H1 (cell line): ENCODE results near the gene TOB2. TPM values are rescaled to one million over a fixed set of nuclear protein-coding genes. Genes with fewer than 3 reads are reported as not detected.

Experiments
- CTBP2 ChIP-seq: IDR thresholded peaks from 2 replicates; pipeline ENCODE4 v1.7.0; 2011; ENCODE audit warnings: borderline replicate concordance, mild to moderate bottlenecking, moderate library complexity, mixed read lengths, low read length; ENCODE audit not compliant: insufficient read depth, insufficient read length
- EP300 ChIP-seq, 2 experiments: IDR thresholded peaks; 1 replicate in 1 of 2; 2 replicates in 1 of 2; pipeline ENCODE4 v1.6.1; 2011 to 2012; ENCODE audit warnings: low read depth in 2 of 2, low read length in 2 of 2, mild to moderate bottlenecking in 2 of 2, borderline replicate concordance in 1 of 2, inconsistent platforms in 1 of 2, moderate library complexity in 1 of 2
- FOSL1 ChIP-seq: IDR thresholded peaks from 2 replicates; pipeline ENCODE4 v1.6.1; 2011; ENCODE audit warnings: mild to moderate bottlenecking, low read depth, low read length, moderate library complexity; ENCODE audit not compliant: insufficient read depth
- POLR2A ChIP-seq, 2 experiments: IDR thresholded peaks; 1 replicate in 1 of 2; 2 replicates in 1 of 2; pipeline ENCODE4 v1.6.1; 2011; ENCODE audit warnings: low read depth in 2 of 2, low read length in 2 of 2, mild to moderate bottlenecking in 2 of 2; ENCODE audit errors: control extremely low read depth in 1 of 2
- polyA plus RNA-seq, 7 experiments: library from polyadenylated mRNA; depleted of rRNA in 3 of 7; stranded (reverse) in 5 of 7; unstranded in 2 of 7; fragments of >200 nt in 5 of 7; fragments of 200-250 nt in 2 of 7; gene quantifications; 1 replicate in 5 of 7; 2 replicates in 1 of 7; 4 replicates in 1 of 7; pipeline versions ENCODE4 v1.2.1 to v1.2.3, GENCODE V29; 2011 to 2013; ENCODE audit warnings: missing spikeins in 2 of 7, mixed read lengths in 2 of 7
- total RNA-seq: library from RNA; stranded (reverse); fragmentation: NEBNext Ultra II Directional; extraction: Animal tissue kit (Norgen Biotek cat#: 25700); gene quantifications from 2 replicates; pipeline ENCODE4 v1.2.1, GENCODE V29; 2021

TOB2 gene
- total and polyA plus RNA-seq, 2 of the 8 experiments (the other 6 are each of a cell fraction or from before 2014, with no cell fraction given): 27.0 to 54.1 TPM

DNA sequence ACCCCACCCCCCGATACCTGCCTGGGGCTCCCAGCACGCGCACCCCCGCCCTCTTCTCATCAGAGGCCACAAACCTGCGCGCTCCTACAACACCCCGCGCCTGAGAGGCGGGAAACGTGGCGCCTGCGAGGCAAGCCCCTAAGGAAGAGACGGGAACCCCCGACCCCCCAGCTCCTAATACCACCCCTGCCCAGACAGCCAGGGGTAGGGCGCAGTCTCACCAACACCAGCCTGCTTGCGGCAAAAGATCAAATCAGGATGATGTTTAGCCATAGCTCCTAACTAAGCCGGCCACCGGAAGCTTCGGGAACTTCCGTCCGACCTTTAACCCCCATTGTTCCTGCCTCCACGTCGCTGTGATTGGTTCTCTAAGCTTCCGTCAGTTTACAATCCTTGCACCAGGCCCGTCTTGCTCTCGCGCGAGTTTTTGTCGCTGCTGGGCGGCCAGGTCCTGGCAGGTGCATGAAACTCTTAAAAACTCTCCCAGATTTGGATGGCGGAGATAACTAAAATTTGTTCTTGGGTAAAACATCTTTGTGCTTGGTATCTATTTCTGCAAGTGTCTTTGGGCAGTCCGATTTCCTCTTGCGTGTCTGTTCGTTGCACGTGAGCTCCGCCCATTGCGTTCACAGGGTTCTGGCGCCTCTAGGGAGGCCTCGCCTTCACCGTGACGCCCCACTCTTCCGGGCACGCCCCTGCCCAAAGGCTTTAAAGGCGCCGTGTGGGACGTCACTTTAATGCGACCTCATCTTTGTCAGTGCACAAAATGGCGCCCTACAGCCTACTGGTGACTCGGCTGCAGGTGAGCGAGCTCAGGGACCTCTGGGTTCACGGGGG lies 22.0 kb upstream of the TOB2 start, which contains the start of the genes ACO2 and PHF5A (continued):
- TF ChIP-seq EP300 (IDR thresholded peaks at IDR 0.05; ENCODE audit: borderline replicate concordance in 1 of 2, low read depth in 2 of 2, low read length in 2 of 2) (no peak), CTBP2 (no peak), POLR2A (IDR thresholded peaks at IDR 0.05; ENCODE audit: control extremely low read depth in 1 of 2, low read depth in 2 of 2, low read length in 2 of 2) (peak; percentile 69 to 91), FOSL1 (no peak)
- TF ChIP-seq, all 59 proteins: peak for 29
